ENCODE measurements around the gene S100A7. TPM values are rescaled to one million over a fixed set of nuclear protein-coding genes. Genes with fewer than 3 reads are reported as not detected.

S100A7 gene
- total and polyA plus RNA-seq, 2 of the 4 experiments (the other 2 are of a cell fraction): not detected

DNA sequence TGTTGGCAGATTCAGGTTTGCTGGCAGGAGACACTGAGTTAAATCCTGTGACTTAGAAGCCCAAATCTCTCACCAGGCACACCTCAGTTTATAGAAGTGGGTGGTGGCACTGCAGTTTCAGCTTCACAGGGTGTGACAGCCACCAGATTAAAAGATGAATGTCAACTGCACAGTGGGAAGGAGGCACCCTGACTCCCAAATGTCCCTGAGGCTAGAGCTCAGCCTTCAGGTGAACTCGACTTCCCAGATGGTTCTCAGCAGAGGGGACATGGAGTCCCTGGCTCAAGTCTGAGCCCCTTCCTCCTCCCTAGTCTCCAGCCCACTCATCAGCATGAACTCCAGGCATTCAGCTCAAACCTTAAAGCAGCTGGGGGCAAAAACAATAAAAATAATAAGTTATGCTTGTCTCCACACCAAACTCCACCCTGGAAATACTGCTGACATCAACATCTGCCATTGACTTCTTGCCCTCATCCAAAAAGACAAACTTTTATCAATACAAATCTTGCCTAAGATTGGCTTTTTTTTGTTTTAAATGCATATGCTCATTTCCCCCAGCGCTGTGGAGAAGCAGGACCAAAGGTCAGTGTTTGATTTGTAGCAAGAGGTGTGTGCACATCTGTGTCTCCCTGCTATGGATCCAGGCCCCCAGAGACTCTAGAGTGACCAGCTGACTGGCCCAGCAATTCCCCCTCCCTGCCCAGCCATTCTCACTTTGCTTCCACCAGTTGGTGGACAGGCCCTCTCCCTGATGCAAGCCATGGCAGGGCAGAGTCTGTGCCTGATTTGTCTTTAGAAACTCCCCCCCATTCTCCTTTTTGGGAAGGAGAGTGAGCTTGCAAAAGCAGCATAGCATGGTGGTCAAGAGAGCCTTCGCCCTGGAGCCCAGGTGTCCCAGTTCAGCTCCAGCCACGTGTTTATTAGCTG lies 18.5 kb upstream of the S100A7 start (continued):
- TF ChIP-seq MXI1 (IDR thresholded peaks at IDR 0.05; ENCODE audit: borderline replicate concordance, low read depth, low read length): no peak

DNA sequence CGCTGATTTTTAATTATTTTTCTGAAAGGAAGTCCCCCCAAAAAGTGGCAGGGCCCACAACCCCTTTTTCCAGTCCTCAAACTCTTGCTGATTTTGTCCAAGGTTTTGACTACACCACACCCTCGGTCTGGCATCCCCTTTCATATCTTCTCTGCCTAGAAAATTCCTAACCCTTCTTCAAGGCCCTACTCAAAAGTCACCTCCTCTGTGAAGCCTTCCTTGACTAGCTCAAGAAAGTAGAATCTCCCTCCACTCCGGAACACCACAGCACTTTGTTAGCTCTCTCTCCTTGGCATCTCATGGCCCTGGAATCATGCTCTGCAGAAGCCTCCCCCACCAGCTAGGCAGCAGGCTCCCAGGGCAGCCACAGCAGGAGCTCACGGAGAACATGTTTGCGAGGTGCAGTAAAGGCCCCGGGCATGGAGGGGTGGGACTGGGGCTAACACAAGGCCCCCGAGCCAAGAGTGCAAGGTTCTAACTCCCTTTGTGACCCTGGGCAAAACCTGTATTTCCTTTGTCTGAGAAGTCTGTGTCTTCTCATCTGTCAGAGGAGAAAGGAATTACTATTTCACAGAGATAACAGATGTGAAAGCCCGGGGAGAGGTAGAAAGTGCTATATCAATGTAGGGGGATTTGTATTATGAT lies 17.7 kb upstream of the S100A7 start:
- TF ChIP-seq CHD1 (IDR thresholded peaks at IDR 0.05; ENCODE audit: low read depth, low read length) (no peak), FOS (IDR thresholded peaks at IDR 0.05; ENCODE audit: low read depth, low read length) (no peak), MAFK (IDR thresholded peaks at IDR 0.05; ENCODE audit: low read depth, low read length) (no peak)
- Histone ChIP-seq H4K5ac (ENCODE audit: low read depth, low read length) (no peak overlapping the region), H4K20me1 (ENCODE audit: insufficient read depth, low read length) (no peaks in the 10 kb centered on the region), H3K4me3 (ENCODE audit: insufficient read depth, low read depth, low read length) (no peak overlapping the region), H3K14ac (replicated peaks; ENCODE audit: low read depth, low read length) (no peak overlapping the region), H2BK5ac (ENCODE audit: low read depth, low read length, poor library complexity, severe bottlenecking) (no peak overlapping the region), H2BK120ac (ENCODE audit: low read depth, low read length) (no peak overlapping the region), H2BK20ac (ENCODE audit: low read depth, low read length) (no peak overlapping the region), H2AK9ac (replicated peaks; ENCODE audit: low read depth, low read length, poor library complexity) (no peak overlapping the region), H3K79me1 (ENCODE audit: low read depth in 1 of 2, low read length in 2 of 2) (no peaks in the 10 kb centered on the region), H3K9me1 (ENCODE audit: insufficient read depth, low read length) (no peaks in the 10 kb centered on the region), H3K4me1 (ENCODE audit: control insufficient read depth, insufficient read depth, low read length) (no peaks in the 10 kb centered on the region), H2AFZ (replicated peaks; ENCODE audit: low read length, poor library complexity) (no peak overlapping the region), H3K9ac (ENCODE audit: low read depth, low read length) (no peak overlapping the region), H4K91ac (ENCODE audit: insufficient read depth, low read depth, low read length) (no peak overlapping the region), H3K18ac (ENCODE audit: low read depth, low read length) (no peak overlapping the region), H3K4ac (ENCODE audit: low read depth, low read length) (no peak overlapping the region), H2BK15ac (ENCODE audit: low read depth, low read length) (no peak overlapping the region), H3K9me3 (ENCODE audit: control insufficient read depth, insufficient read depth, low read length) (no peaks in the 10 kb centered on the region), H3K56ac (ENCODE audit: extremely low read depth, insufficient read depth, low read length) (no peak overlapping the region), H4K8ac (ENCODE audit: low read depth in 2 of 2, low read length in 2 of 2) (no peak overlapping the region), H3K27me3 (ENCODE audit: control insufficient read depth, insufficient read depth, low read length) (peaks cover 22% of the 10 kb centered on the region), H3K23ac (ENCODE audit: low read depth, low read length) (no peak overlapping the region), H3K27ac (ENCODE audit: insufficient read depth, low read length) (no peak overlapping the region), H3K36me3 (ENCODE audit: control insufficient read depth, insufficient read depth, low read length) (no peaks in the 10 kb centered on the region), H3K4me2 (ENCODE audit: low read depth, low read length) (no peak overlapping the region), H2AK5ac (ENCODE audit: low read depth, low read length) (no peak overlapping the region)
- POLR2A ChIA-PET (ENCODE audit: unreplicated experiment): no interaction called here
- in situ Hi-C loops (cut with MboI; ENCODE audit: low sequenced_read_pairs): no loop called here
- BruUV-seq (replicated peaks): no TSS peak
- WGBS, 2 experiments (ENCODE audit: extremely low coverage in 2 of 2, insufficient read length in 1 of 2): 20% methylated on average over 2 of the region's 8 CpGs; no CpG with 5 or more reads in 1 of the 2 experiments
- no peak for ATAC-seq (ENCODE audit: low read depth)
- dilution Hi-C loops (cut with HindIII; ENCODE audit: low sequenced_read_pairs, unreplicated experiment): no loop called here
- DNase-seq: no peak
- intact Hi-C loops (cut with micrococcal nuclease): no loop called here
- CTCF ChIA-PET: interaction anchor here (0.8 to 1.2 kb wide), 4 partner anchors 13 to 125 kb away, joined by 3 to 4 read pairs (median 4); no protein-coding TSS in a partner anchor

Data from IMR-90 (cell line).